Osteoblast (primary cell): Measurements from ENCODE around the gene KCNK4. TPM values are rescaled to one million over a fixed set of nuclear protein-coding genes. Genes with fewer than 3 reads are reported as not detected.

ENCODE experiments used
- DNase-seq: peaks from one replicate; pipeline ENCODE4 v3.0.0; 2011; ENCODE audit warnings: low spot score, mixed read lengths; ENCODE audit not compliant: insufficient read length; ENCODE audit errors: missing footprints
- H2AFZ ChIP-seq: 2 replicates; pipeline ENCODE4 v1.6.0; 2011; ENCODE audit warnings: mild to moderate bottlenecking, low read length
- H3K27ac ChIP-seq: 2 replicates; pipeline ENCODE4 v1.5.1; 2011; ENCODE audit warnings: mild to moderate bottlenecking, low read depth, low read length, moderate library complexity
- H3K27me3 ChIP-seq: 2 replicates; pipeline ENCODE4 v1.6.0; 2012; ENCODE audit warnings: mild to moderate bottlenecking, control low read depth, inconsistent platforms, low read length, moderate library complexity; ENCODE audit not compliant: insufficient read depth
- H3K36me3 ChIP-seq: 2 replicates; pipeline ENCODE4 v1.5.1; 2011; ENCODE audit warnings: mild to moderate bottlenecking, low read length, control low read depth, moderate library complexity; ENCODE audit not compliant: insufficient read depth
- H3K4me1 ChIP-seq: 2 replicates; pipeline ENCODE4 v1.5.1; 2011; ENCODE audit warnings: mild to moderate bottlenecking, low read length, control low read depth, moderate library complexity; ENCODE audit not compliant: insufficient read depth
- H3K4me2 ChIP-seq: 2 replicates; pipeline ENCODE4 v1.6.0; 2011; ENCODE audit warnings: mild to moderate bottlenecking, low read length; ENCODE audit not compliant: insufficient read depth
- H3K4me3 ChIP-seq: fragments of 200-600 bp; sonication (generic); 3 replicates; pipeline ENCODE4 v1.5.1; 2012; ENCODE audit warnings: mild to moderate bottlenecking, low read length, inconsistent platforms; ENCODE audit not compliant: insufficient read depth
- H3K79me2 ChIP-seq: 2 replicates; pipeline ENCODE4 v1.6.0; 2012; ENCODE audit warnings: mild to moderate bottlenecking, low read length, control low read depth, inconsistent platforms; ENCODE audit not compliant: insufficient read depth
- H3K9me3 ChIP-seq: 2 replicates; pipeline ENCODE4 v1.5.1; 2011; ENCODE audit warnings: low read depth, low read length, control low read depth
- H4K20me1 ChIP-seq: 2 replicates; pipeline ENCODE4 v1.6.0; 2012; ENCODE audit warnings: mild to moderate bottlenecking, low read length, control low read depth; ENCODE audit not compliant: insufficient read depth
- total RNA-seq: library from RNA; depleted of rRNA; stranded (reverse); fragments of >200 nt; gene quantifications from 2 replicates; pipeline ENCODE4 v1.2.3, GENCODE V29; 2012
- TF ChIP-seq, protein P1 (sequence below): IDR thresholded peaks from 2 replicates; pipeline ENCODE4 v1.5.1; 2011; ENCODE audit warnings: mild to moderate bottlenecking, low read depth, low read length, moderate library complexity; ENCODE audit errors: extremely low read depth

Gene KCNK4
- total RNA-seq, 1 donor, result 0.36 TPM

DNA sequence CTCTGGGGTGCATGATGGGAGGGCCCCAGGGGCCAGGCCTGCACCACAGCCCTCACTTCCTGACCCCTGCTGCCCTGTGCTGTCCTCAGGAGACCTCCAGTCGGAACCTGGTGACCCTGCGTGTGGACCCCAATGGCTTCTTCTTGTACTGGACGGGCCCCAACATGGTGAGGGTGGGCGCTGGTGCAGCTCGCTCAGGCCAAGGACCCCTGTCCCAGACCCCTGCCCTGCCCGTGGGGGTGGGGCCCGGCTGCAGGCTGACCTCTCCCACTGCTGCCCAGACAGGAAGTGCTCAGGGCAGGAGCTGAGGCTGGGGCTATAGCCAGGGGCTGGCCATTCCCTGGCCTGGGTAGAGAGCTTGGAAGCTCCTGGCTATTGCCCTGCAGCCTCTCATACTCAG is 36.8 kb upstream of the KCNK4 start:
- DNase-seq, result no peak

DNA sequence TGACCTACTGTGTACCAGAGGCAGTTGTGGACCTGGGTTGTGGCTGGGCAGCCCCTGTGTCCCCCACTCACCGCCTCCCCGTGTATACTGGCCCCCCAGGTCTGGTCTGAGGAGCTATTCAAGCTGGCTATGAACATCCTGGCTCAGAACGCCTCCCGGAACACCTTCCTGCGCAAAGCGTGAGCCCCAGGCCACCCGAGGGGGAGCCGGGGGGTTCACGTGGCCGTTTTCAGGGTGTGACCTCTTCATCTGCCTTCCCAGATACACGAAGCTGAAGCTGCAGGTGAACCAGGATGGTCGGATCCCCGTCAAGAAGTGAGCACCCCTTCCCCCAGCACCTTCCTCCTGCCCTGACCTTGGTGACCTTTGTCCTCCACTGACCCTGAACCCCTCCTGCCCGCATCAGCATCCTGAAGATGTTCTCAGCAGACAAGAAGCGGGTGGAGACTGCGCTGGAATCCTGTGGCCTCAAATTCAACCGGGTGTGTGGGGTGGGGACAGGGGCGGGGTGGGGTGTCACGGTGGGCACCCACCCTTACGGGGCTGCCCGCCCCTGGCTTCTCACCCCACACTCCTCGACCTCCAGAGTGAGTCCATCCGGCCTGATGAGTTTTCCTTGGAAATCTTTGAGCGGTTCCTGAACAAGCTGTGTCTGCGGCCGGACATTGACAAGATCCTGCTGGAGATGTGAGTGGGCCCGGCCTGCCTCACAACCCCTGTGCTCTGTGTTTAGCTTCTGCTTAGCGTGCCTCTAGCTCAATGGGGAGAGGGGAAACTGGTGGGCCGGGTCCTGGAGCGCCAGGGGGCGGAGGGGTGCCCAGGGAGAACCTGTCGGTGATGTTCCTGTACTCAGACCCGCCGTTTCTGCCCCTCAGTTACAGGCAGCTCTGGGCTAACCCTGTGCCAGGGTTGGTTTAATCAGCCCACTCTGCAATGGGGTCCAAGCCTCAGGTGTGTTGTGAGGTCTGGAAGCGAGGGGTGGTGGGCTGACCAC is 35.7 kb upstream of the KCNK4 start:
- H2AFZ ChIP-seq, result no peak overlapping the region
- peaks cover 7% of the 10 kb centered on the region for H3K4me1 ChIP-seq
- H3K79me2 ChIP-seq, result peaks cover 30% of the 10 kb centered on the region
- no peak overlapping the region for H3K4me3 ChIP-seq
- DNase-seq, result no peak
- H3K4me2 ChIP-seq, result no peak overlapping the region
- no peak overlapping the region for H3K27ac ChIP-seq
- no peaks in the 10 kb centered on the region for H4K20me1 ChIP-seq
- TF ChIP-seq, protein P1, sequence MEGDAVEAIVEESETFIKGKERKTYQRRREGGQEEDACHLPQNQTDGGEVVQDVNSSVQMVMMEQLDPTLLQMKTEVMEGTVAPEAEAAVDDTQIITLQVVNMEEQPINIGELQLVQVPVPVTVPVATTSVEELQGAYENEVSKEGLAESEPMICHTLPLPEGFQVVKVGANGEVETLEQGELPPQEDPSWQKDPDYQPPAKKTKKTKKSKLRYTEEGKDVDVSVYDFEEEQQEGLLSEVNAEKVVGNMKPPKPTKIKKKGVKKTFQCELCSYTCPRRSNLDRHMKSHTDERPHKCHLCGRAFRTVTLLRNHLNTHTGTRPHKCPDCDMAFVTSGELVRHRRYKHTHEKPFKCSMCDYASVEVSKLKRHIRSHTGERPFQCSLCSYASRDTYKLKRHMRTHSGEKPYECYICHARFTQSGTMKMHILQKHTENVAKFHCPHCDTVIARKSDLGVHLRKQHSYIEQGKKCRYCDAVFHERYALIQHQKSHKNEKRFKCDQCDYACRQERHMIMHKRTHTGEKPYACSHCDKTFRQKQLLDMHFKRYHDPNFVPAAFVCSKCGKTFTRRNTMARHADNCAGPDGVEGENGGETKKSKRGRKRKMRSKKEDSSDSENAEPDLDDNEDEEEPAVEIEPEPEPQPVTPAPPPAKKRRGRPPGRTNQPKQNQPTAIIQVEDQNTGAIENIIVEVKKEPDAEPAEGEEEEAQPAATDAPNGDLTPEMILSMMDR, result no peak
- H3K27me3 ChIP-seq, result no peaks in the 10 kb centered on the region
- H3K9me3 ChIP-seq, result no peaks in the 10 kb centered on the region
- peaks cover 30% of the 10 kb centered on the region for H3K36me3 ChIP-seq

More for the DNA sequence above, 36.8 kb upstream of the KCNK4 start:
- TF ChIP-seq, protein P1, result no peak
- Histone ChIP-seq H2AFZ (no peak overlapping the region), H3K4me1 (peaks cover 7% of the 10 kb centered on the region), H3K79me2 (peaks cover 30% of the 10 kb centered on the region), H3K9me3 (no peaks in the 10 kb centered on the region), H3K36me3 (peaks cover 23% of the 10 kb centered on the region), H3K4me2 (no peak overlapping the region), H4K20me1 (no peaks in the 10 kb centered on the region), H3K4me3 (no peak overlapping the region), H3K27ac (no peak overlapping the region), H3K27me3 (no peaks in the 10 kb centered on the region)

DNA sequence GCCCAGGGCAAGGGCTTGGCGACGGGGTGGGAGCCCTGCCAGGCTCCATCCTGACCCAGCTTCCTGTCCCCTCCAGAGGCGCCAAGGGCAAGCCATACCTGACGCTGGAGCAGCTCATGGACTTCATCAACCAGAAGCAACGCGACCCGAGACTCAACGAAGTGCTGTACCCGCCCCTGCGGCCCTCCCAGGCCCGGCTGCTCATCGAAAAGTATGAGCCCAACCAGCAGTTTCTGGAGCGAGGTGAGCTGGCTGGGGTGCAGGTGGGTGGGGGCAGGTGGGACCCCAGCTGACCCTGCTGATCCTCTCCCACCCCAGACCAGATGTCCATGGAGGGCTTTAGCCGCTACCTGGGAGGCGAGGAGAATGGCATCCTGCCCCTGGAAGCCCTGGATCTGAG is 34.8 kb upstream of the KCNK4 start:
- H3K79me2 ChIP-seq, result peaks cover 30% of the 10 kb centered on the region
- no peak overlapping the region for H3K4me3 ChIP-seq
- H3K36me3 ChIP-seq, result peaks cover 30% of the 10 kb centered on the region
- H3K4me1 ChIP-seq, result peaks cover 3% of the 10 kb centered on the region
- no peak overlapping the region for H3K4me2 ChIP-seq
- H3K27ac ChIP-seq, result no peak overlapping the region
- H3K9me3 ChIP-seq, result no peaks in the 10 kb centered on the region
- H3K27me3 ChIP-seq, result no peaks in the 10 kb centered on the region
- TF ChIP-seq, protein P1, result no peak
- no peak overlapping the region for H2AFZ ChIP-seq
- peak; percentile 82 for DNase-seq
- H4K20me1 ChIP-seq, result no peaks in the 10 kb centered on the region

DNA sequence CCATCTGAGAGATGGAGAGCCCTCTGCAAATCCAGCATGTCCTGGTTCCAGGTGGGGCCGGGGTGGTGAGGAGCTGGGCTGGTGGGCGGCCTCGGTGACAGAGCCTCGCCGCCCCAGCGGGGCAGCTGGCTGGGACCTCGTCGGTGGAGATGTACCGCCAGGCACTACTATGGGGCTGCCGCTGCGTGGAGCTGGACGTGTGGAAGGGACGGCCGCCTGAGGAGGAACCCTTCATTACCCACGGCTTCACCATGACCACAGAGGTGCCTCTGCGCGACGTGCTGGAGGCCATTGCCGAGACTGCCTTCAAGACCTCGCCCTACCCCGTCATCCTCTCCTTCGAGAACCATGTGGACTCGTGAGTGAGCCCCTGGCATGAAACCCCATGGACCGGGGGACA is 32.7 kb upstream of the KCNK4 start:
- Histone ChIP-seq H3K27ac (no peak overlapping the region), H3K4me1 (peaks cover 8% of the 10 kb centered on the region), H3K79me2 (peaks cover 11% of the 10 kb centered on the region), H2AFZ (no peak overlapping the region), H3K4me2 (no peak overlapping the region), H3K36me3 (peaks cover 45% of the 10 kb centered on the region), H4K20me1 (no peaks in the 10 kb centered on the region), H3K4me3 (no peak overlapping the region), H3K27me3 (no peaks in the 10 kb centered on the region), H3K9me3 (no peaks in the 10 kb centered on the region)
- TF ChIP-seq, protein P1, result no peak
- DNase-seq, result peak; percentile 73
